K562 treated with DMSO at 1 percent for 24 hours (cell line): ENCODE results near the gene KICS2. TPM values are rescaled to one million over a fixed set of nuclear protein-coding genes. Genes with fewer than 3 reads are reported as not detected.

Experiments
- total RNA-seq: library from RNA; unstranded; fragments of 300-600 nt; gene quantifications from 2 replicates; pipeline ENCODE4 v1.2.3, GENCODE V29; 2022; ENCODE audit warnings: low read depth; ENCODE audit not compliant: insufficient read depth

KICS2 gene
- 1.9 and 2.2 TPM in 2 replicates for total RNA-seq

GRCh38 chr12:64222009-64222765 lies at the start of gene KICS2:
Gene KICS2, minus strand, starts transcription at chr12:64222296. Its CDS starts 59 bp downstream, at chr12:64222237.

Other genes with a start within 250 kb of the KICS2 start
- gene C12orf56, start 168.5 kb upstream of the KICS2 start, total RNA-seq, result 2.6 TPM in 1 of 2 replicates, not detected in the other
- gene XPOT, start 182.1 kb upstream of the KICS2 start, total RNA-seq, result 72.2 and 77.5 TPM in 2 replicates
- gene TBK1, start 229.8 kb upstream of the KICS2 start, total RNA-seq, result 12.3 and 14.5 TPM in 2 replicates